ENCODE measurements around the gene CNN2. TPM values are rescaled to one million over a fixed set of nuclear protein-coding genes. Genes with fewer than 3 reads are reported as not detected.

Gene CNN2
- total and polyA plus RNA-seq, 9 of the 15 experiments (the other 6 are each of a cell fraction or from before 2014, with no cell fraction given): 12.1 to 174 (median 52.7) TPM

DNA sequence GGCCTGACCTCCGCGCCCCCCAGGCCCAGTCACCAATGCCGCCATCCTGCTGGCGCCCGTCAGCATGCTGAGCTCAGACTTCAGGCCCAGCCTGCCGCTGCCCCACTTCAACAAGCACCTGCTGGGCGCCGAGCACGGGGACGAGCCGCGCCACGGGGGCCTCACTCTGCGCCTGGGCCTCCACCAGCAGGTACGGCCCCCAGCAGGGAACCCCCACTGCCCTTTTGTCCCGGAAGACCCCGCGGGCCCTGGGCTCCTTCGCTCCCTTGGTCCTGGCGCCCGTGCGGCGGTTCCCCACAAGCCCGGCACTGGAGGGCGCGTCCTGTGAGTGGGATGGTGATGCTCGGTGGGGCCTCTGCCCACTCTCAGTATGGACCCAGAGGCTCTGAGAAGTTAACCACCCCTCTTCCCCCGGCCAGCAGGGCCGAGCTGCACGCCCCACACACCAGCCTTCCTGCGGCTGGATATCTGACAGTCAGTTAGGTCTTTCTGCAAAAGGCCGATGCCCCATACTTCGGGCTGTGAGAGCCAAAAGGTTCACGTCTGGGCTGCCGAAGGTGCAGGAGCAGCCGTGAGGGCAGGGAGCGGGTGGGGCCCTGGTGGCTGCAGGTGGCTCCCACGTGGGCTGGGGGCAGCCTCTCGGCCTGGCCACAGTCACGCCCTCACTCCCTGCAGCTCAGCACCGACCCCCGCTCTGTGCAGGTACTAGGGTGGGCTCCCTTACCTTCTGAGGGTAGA, 34.3 kb upstream of the CNN2 start:
- no peak overlapping the region for H3K4me3 ChIP-seq
- no peaks in the 10 kb centered on the region for H3K27me3 ChIP-seq (ENCODE audit: control insufficient read depth in 2 of 2, insufficient read depth in 2 of 2, low read length in 2 of 2)
- H3K27ac ChIP-seq (ENCODE audit: extremely low read depth, low read depth, low read length): no peak overlapping the region; the same call in 2 of the 3 replicates
- H3K4me2 ChIP-seq (ENCODE audit: insufficient read depth, low read length): no peak overlapping the region
- peaks cover 9 to 85% of the 10 kb centered on the region in 2 experiments; a peak in 4 of 5 replicates for H3K4me1 ChIP-seq (replicated peaks in 1 of 2; ENCODE audit: control insufficient read depth in 2 of 2, insufficient read depth in 2 of 2, low read length in 2 of 2)
- H3K9me1 ChIP-seq (ENCODE audit: control insufficient read depth, insufficient read depth, low read length): peaks cover 6% of the 10 kb centered on the region
- H3K9ac ChIP-seq (ENCODE audit: insufficient read depth in 1 of 2, low read depth in 2 of 2, low read length in 2 of 2): peak overlapping the region in 1 of 2 experiments; percentile 20; a peak in 1 of 4 replicates
- ChIA-PET POLR2A (no interaction called here), CTCF (ENCODE audit: low intra/inter-chr PET ratio) (no interaction called here)
- FAIRE-seq (no peak), ATAC-seq (no peak), DNase-seq (ENCODE audit: extremely low read depth in 1 of 4, low spot score in 3 of 4) (no peak)
- H3K36me3 ChIP-seq (ENCODE audit: control insufficient read depth, insufficient read depth, low read length): peaks cover 76% of the 10 kb centered on the region; the same call in 2 of the 3 replicates
- BruUV-seq (replicated peaks): no TSS peak
- no peak overlapping the region for H2AFZ ChIP-seq (ENCODE audit: low read depth, low read length)
- H3K9me3 ChIP-seq (replicated peaks; ENCODE audit: control insufficient read depth, insufficient read depth, low read depth, low read length): no peaks in the 10 kb centered on the region
- TF ChIP-seq POLR2G (IDR thresholded peaks at IDR 0.05; ENCODE audit: low read depth, low read length): 0 out of 2 replicates have a peak, but pooled peaks have one; percentile 65
- TF ChIP-seq, protein P1, sequence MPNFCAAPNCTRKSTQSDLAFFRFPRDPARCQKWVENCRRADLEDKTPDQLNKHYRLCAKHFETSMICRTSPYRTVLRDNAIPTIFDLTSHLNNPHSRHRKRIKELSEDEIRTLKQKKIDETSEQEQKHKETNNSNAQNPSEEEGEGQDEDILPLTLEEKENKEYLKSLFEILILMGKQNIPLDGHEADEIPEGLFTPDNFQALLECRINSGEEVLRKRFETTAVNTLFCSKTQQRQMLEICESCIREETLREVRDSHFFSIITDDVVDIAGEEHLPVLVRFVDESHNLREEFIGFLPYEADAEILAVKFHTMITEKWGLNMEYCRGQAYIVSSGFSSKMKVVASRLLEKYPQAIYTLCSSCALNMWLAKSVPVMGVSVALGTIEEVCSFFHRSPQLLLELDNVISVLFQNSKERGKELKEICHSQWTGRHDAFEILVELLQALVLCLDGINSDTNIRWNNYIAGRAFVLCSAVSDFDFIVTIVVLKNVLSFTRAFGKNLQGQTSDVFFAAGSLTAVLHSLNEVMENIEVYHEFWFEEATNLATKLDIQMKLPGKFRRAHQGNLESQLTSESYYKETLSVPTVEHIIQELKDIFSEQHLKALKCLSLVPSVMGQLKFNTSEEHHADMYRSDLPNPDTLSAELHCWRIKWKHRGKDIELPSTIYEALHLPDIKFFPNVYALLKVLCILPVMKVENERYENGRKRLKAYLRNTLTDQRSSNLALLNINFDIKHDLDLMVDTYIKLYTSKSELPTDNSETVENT (CRISPR knock-in tag; IDR thresholded peaks at IDR 0.05): 0 out of 2 replicates have a peak, but pooled peaks have one; percentile 27
- peak; percentile 68 for TF ChIP-seq RBFOX2 (IDR thresholded peaks at IDR 0.05; ENCODE audit: low read depth, low read length)
- no peak for TF ChIP-seq SMARCB1 (IDR thresholded peaks at IDR 0.05; ENCODE audit: insufficient read length, low read depth)
- peak; percentile 19; the same call in 1 of the 2 replicates for TF ChIP-seq TFAP4 (CRISPR knock-in tag; IDR thresholded peaks at IDR 0.05; ENCODE audit: borderline replicate concordance)
- TF ChIP-seq HDGF (IDR thresholded peaks at IDR 0.05): 0 out of 2 replicates have a peak, but pooled peaks have one; percentile 57
- 0 out of 2 replicates have a peak, but pooled peaks have one; percentile 19 for TF ChIP-seq SAFB (IDR thresholded peaks at IDR 0.05; ENCODE audit: borderline replicate concordance, low read depth, low read length)
- peak; percentile 63; the same call in 1 of the 2 replicates for TF ChIP-seq ZBTB7A (IDR thresholded peaks at IDR 0.05; ENCODE audit: borderline replicate concordance, control insufficient read depth, low read depth, low read length)
- peak; percentile 34 for TF ChIP-seq SP1 (CRISPR knock-in tag; IDR thresholded peaks at IDR 0.05)
- TF ChIP-seq, protein P2, sequence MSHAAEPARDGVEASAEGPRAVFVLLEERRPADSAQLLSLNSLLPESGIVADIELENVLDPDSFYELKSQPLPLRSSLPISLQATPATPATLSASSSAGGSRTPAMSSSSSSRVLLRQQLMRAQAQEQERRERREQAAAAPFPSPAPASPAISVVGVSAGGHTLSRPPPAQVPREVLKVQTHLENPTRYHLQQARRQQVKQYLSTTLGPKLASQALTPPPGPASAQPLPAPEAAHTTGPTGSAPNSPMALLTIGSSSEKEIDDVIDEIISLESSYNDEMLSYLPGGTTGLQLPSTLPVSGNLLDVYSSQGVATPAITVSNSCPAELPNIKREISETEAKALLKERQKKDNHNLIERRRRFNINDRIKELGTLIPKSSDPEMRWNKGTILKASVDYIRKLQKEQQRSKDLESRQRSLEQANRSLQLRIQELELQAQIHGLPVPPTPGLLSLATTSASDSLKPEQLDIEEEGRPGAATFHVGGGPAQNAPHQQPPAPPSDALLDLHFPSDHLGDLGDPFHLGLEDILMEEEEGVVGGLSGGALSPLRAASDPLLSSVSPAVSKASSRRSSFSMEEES (CRISPR knock-in tag; IDR thresholded peaks at IDR 0.05): no peak
- TF ChIP-seq, protein P3, sequence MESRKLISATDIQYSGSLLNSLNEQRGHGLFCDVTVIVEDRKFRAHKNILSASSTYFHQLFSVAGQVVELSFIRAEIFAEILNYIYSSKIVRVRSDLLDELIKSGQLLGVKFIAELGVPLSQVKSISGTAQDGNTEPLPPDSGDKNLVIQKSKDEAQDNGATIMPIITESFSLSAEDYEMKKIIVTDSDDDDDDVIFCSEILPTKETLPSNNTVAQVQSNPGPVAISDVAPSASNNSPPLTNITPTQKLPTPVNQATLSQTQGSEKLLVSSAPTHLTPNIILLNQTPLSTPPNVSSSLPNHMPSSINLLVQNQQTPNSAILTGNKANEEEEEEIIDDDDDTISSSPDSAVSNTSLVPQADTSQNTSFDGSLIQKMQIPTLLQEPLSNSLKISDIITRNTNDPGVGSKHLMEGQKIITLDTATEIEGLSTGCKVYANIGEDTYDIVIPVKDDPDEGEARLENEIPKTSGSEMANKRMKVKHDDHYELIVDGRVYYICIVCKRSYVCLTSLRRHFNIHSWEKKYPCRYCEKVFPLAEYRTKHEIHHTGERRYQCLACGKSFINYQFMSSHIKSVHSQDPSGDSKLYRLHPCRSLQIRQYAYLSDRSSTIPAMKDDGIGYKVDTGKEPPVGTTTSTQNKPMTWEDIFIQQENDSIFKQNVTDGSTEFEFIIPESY (CRISPR knock-in tag; IDR thresholded peaks at IDR 0.05): peak; percentile 94
- in situ Hi-C loops (cut with MboI) (no loop called here), intact Hi-C loops (cut with micrococcal nuclease) (no loop called here)
- no peaks in the 10 kb centered on the region for H3K79me2 ChIP-seq (ENCODE audit: control insufficient read depth, insufficient read depth, low read length)
- H4K20me1 ChIP-seq (replicated peaks; ENCODE audit: control insufficient read depth, insufficient read depth, low read length): no peaks in the 10 kb centered on the region; the same call in 1 of the 2 replicates
- 96% methylated on average over 36 of the region's 42 CpGs for WGBS (ENCODE audit: insufficient coverage, low coverage, missing lambda C conversion rate)
